ENCODE measurements around the gene GALNT10.

GALNT10 gene

GRCh38 chr5:154303133-154303532 lies 112.6 kb downstream of the GALNT10 start:
- in situ Hi-C loops (cut with HindIII; ENCODE audit: low pct_ligation_motif_present, low pct_unique_long_range_greater_than_20kb, low sequenced_read_pairs): no loop called here
- no peak for DNase-seq

DNA sequence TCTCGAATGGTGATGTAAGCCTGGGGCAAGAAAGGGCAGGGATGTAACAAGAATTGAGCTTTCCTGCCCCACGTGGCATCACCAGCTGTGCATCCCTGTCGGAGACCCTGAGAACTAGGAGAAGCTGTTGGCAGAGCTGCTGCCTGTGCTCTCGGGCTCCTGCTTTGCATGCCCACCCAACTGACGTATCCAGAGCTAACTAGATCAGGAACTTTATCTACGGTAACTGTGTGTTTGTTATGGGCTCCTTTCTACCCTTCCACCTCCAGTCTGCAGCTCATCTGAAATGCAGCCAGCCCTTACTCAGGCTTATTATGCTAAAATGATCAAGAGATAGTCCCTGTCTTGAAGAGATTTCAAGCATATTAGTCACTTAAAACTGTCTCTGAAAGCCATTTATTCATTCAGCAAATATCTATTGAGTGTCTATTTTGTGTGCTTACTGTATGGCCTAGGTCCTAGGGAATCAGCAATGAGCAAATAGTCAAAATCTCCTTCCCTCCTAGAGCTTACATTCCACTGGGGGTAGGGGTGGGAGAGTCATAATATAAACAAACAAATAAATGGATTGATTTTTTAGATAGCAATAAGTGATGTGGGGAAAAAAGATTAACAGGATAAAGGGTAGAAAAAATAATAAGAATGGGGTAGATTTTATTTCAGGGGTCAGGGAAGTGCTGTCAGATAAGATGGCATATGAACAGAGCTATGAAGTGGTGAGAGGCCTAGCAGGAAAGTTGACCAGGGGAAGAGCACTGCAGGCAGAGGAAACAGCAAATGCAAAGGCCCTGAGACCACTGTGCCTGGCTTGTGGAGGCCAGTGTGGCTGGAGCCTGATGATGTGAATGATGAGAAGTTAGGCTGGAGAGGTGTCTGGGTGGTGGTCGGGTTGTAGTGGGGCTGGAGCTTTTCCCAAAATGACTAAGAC lies 118.2 kb downstream of the GALNT10 start:
- in situ Hi-C loops (cut with HindIII; ENCODE audit: low pct_ligation_motif_present, low pct_unique_long_range_greater_than_20kb, low sequenced_read_pairs): no loop called here
- DNase-seq: no peak

DNA sequence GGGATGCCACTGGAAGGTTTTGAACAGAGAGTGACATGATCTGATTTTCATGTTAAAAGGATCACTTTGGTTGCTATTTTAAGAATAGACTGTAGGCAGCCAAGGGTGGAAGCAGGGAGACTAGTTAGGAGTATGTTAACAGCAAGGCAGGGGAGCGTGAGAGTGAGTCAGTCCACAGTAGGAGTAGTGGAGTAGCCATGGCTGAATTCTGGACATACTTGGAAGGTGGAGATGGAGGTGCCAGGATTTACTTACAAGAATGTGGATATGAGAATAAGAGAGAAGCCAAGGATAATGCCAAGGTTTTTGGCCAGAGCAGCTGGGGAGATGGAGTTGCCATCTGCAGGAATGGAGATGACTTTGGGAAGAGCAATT lies 118.8 kb downstream of the GALNT10 start:
- DNase-seq: peak; percentile 55
- in situ Hi-C loops (cut with HindIII; ENCODE audit: low pct_ligation_motif_present, low pct_unique_long_range_greater_than_20kb, low sequenced_read_pairs): no loop called here

DNA sequence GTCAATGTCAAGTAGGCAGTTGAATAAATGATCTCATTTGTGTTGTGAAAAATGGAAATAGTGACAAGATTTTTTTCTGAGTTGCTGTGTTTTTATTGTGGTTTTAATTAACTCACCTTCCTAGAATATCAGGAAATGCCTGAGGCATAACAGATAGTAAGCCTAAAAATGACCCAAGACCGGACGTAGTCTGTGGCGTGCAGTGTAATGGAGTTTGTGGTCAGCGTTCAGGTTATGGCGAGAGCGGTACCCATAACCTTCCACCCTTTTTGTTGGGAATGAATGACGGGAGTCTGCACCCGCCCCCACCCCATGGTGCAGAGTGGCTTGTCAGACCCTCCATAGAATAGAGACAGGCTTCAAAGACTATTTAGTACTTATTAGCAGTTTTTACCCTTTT lies 119.3 kb downstream of the GALNT10 start:
- no peak for DNase-seq
- in situ Hi-C loops (cut with HindIII; ENCODE audit: low pct_ligation_motif_present, low pct_unique_long_range_greater_than_20kb, low sequenced_read_pairs): no loop called here

DNA sequence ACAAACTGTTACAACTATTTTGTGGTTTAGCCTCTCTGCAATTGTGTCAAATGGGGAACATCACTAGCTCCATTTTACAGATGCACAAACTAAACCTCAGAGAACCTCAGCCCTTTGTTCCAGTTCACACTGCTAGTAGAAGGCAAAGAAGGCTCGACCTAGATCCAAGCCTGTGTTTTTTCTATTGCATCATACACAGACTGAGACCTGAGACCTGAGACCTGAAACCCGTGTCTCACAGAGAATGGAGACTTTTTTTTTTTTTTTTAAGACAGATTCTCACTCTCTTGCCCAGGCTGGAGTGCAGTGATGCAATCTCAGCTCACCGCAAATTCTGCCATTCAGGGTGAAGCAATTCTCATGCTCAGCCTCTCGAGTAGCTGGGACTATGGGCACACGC lies 120.8 kb downstream of the GALNT10 start:
- in situ Hi-C loops (cut with HindIII; ENCODE audit: low pct_ligation_motif_present, low pct_unique_long_range_greater_than_20kb, low sequenced_read_pairs): no loop called here
- no peak for DNase-seq

DNA sequence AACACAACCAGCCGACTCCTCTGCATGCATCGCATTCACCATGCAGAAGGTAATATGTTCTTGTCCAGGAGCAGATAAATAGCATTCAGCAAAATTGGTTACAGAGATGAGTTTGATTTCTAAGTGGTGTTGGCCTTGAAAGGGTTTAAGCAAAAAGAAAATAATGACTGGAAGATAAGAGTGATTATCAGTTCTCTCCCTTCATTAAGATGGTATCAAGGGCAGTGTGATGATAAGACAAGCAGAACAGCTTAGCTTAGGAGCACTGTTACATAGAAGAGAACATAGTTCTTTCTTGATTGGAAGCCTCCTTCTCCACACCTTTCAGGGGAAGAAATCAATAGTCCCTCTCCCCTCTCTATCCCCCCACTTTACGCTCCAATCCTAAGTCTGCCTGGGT lies 121.5 kb downstream of the GALNT10 start:
- DNase-seq: no peak
- in situ Hi-C loops (cut with HindIII; ENCODE audit: low pct_ligation_motif_present, low pct_unique_long_range_greater_than_20kb, low sequenced_read_pairs): no loop called here

DNA sequence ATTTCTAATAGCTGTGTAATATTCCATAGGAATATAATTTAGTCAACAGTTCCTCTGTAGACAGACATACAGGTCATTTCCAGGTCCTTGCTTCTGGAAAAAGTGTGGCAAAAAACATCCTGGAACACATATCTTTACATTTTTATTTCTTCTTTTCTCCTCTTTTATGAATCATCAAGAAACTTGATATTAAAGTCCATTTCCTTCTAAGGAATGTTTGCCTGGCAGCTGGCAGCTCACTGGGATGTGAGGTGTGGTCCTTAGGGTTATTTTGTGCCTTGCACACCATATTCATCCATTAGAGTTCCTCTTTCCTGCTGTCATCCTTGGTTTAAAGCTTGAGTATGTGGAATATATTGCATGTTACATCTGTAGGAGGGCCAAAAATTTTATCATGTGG lies 122.0 kb downstream of the GALNT10 start:
- no peak for DNase-seq
- in situ Hi-C loops (cut with HindIII; ENCODE audit: low pct_ligation_motif_present, low pct_unique_long_range_greater_than_20kb, low sequenced_read_pairs): no loop called here

GRCh38 chr5:154313360-154314017 lies 123.0 kb downstream of the GALNT10 start:
- in situ Hi-C loops (cut with HindIII; ENCODE audit: low pct_ligation_motif_present, low pct_unique_long_range_greater_than_20kb, low sequenced_read_pairs): no loop called here
- DNase-seq: no peak

- no peak for DNase-seq
- in situ Hi-C loops (cut with HindIII; ENCODE audit: low pct_ligation_motif_present, low pct_unique_long_range_greater_than_20kb, low sequenced_read_pairs): no loop called here
Observed at GRCh38 chr5:154315196-154315595, 124.7 kb downstream of the GALNT10 start.

GRCh38 chr5:154315756-154316155 lies 125.2 kb downstream of the GALNT10 start:
- DNase-seq: no peak
- in situ Hi-C loops (cut with HindIII; ENCODE audit: low pct_ligation_motif_present, low pct_unique_long_range_greater_than_20kb, low sequenced_read_pairs): no loop called here

- DNase-seq: peak; percentile 43
- in situ Hi-C loops (cut with HindIII; ENCODE audit: low pct_ligation_motif_present, low pct_unique_long_range_greater_than_20kb, low sequenced_read_pairs): no loop called here
Observed at GRCh38 chr5:154316223-154316935, 125.8 kb downstream of the GALNT10 start.

DNA sequence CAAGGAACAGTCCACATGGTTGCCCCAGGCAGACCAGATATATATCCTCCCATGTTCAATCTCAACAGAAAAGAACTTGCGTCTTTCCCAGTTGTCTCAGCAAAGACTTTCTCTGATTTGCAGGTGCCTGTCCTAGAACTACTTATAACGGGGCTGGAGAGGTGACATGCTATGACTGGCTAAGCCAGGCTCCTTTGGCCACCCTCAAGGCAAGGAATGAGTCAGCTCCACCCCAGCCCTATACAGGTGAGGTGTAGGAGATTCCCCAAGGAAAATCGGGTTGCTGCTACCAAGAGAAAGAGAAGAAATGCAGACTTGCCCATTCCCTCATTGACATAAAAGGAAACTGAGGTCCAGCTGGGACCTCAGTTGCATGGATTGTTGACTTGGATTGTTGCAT lies 127.4 kb downstream of the GALNT10 start:
- DNase-seq: no peak
- in situ Hi-C loops (cut with HindIII; ENCODE audit: low pct_ligation_motif_present, low pct_unique_long_range_greater_than_20kb, low sequenced_read_pairs): no loop called here

DNA sequence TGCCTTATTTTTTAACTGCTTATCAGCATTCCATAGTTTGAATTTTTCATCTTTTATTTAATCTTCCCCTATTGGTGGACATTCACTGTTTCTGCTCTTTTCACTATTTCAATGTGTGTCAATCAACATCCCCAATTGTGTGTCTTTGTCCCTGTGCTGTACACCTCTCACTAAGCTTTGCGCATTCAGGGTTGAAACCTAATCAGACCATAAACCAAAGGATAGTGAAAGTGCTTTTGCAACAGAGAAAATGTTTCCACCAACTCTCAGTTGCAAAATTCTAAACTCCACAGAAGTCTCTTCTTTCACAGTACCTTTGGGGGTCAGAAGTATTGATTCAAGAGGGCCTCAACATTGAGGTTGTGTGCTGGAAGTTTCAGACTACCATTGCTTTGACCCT lies 128.2 kb downstream of the GALNT10 start:
- no peak for DNase-seq
- in situ Hi-C loops (cut with HindIII; ENCODE audit: low pct_ligation_motif_present, low pct_unique_long_range_greater_than_20kb, low sequenced_read_pairs): no loop called here

DNA sequence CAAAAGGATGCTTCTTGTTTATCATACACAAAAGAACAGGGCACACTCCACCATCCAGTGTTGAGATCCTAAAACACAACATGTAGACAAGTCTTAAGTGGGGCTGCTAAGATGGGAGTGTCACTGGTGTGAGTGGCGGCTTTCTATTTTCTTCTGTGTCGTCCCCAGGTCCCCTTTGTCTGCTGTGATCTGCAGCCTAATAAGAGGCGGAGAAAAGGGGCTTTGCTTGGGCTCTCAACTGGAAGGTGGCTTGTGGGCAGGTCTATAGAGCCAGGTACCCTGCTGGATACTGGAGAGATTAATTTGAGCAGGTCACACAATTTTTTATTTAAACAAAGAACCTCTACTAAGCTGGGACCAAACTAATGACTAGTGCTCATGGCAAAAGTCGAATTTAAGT lies 129.2 kb downstream of the GALNT10 start:
- DNase-seq: no peak
- in situ Hi-C loops (cut with HindIII; ENCODE audit: low pct_ligation_motif_present, low pct_unique_long_range_greater_than_20kb, low sequenced_read_pairs): no loop called here

DNA sequence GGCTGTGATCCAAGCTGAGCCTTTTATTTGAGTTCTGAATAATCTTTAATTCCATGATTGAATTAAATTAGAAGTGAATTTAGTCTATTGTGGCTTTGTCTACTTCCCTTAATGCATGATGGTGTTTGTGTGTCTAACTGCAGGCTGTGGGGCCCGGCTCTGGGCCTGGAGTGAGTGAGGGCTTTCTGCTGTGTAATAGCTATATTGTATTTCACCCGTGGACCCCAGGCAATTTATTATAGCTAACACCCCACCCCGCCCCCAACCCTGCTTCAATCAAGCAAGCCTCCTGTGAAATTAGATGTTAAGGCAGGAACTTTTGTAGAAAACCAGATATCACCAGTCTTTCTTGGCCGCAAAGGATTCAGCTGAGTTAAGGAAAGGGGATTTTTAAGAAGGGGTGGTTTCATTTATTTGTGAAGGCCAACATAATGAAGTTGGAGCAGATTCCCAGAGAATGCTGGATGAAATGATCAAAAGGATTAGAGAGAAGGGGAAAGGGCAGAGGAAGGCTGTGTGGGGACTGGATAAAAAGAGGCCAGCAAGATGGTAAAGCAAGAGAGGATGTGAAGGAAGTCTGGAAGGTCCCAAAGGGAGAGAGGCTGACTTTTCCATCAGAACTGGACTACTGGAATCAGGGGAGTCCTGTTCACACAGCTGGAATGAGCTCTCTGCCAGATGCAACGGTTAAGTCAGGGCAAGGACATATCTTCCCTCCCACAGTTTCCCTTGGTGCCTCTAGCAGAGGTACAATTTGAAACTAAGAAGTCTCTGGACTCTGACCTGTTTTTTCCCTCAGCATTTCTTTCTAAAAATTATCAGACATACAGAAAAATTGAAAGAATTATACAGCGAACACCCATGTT lies 129.9 kb downstream of the GALNT10 start:
- in situ Hi-C loops (cut with HindIII; ENCODE audit: low pct_ligation_motif_present, low pct_unique_long_range_greater_than_20kb, low sequenced_read_pairs): no loop called here
- DNase-seq: no peak

GRCh38 chr5:154321546-154321945 lies 131.0 kb downstream of the GALNT10 start:
- DNase-seq: no peak
- in situ Hi-C loops (cut with HindIII; ENCODE audit: low pct_ligation_motif_present, low pct_unique_long_range_greater_than_20kb, low sequenced_read_pairs): no loop called here

GRCh38 chr5:154324033-154324432 lies 133.5 kb downstream of the GALNT10 start:
- in situ Hi-C loops (cut with HindIII; ENCODE audit: low pct_ligation_motif_present, low pct_unique_long_range_greater_than_20kb, low sequenced_read_pairs): no loop called here
- DNase-seq: no peak

DNA sequence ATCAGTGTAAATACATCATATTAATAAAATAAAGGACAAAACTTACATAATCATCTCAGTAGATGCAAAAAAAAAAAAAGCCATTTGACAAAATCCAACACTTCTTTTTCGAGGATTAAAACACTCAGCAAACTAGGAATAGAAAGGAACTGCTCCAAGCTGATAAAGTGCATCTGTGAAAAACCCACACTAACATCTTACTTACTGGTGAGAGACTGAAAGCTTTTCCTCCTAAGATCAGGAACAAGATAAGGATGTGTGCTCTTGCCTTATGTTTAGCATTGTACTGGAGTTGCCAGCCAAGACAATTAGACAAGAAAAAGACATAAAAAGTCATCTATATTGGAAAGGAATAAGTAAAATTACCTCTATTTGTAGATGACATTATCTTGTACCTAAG lies 135.0 kb downstream of the GALNT10 start:
- in situ Hi-C loops (cut with HindIII; ENCODE audit: low pct_ligation_motif_present, low pct_unique_long_range_greater_than_20kb, low sequenced_read_pairs): no loop called here

GRCh38 chr5:154329062-154329461 lies 138.5 kb downstream of the GALNT10 start:
- in situ Hi-C loops (cut with HindIII; ENCODE audit: low pct_ligation_motif_present, low pct_unique_long_range_greater_than_20kb, low sequenced_read_pairs): no loop called here
- no peak for DNase-seq

More for the DNA sequence above, 135.0 kb downstream of the GALNT10 start:
- DNase-seq: no peak
